Muscle layer of colon (tissue), 2 donors: ENCODE results near the gene COBLL1.

Source experiments
- H3K27ac ChIP-seq: one replicate; pipeline ENCODE4 v1.7.0; 2013; ENCODE audit warnings: low read depth, mild to moderate bottlenecking, low read length, moderate library complexity
- H3K27me3 ChIP-seq, 2 donors: one replicate each; pipeline ENCODE4 v1.7.0; 2013; ENCODE audit warnings: low read length in 2 of 2, mild to moderate bottlenecking in 2 of 2; ENCODE audit not compliant: insufficient read depth in 2 of 2, control insufficient read depth in 1 of 2
- H3K36me3 ChIP-seq: one replicate; pipeline ENCODE4 v1.7.0; 2013; ENCODE audit warnings: mild to moderate bottlenecking, low read length; ENCODE audit not compliant: insufficient read depth
- H3K4me1 ChIP-seq: one replicate; pipeline ENCODE4 v1.7.0; 2013; ENCODE audit warnings: mild to moderate bottlenecking, low read length; ENCODE audit not compliant: insufficient read depth
- H3K4me3 ChIP-seq, 2 donors: one replicate each; pipeline ENCODE4 v1.7.0; 2013; ENCODE audit warnings: low read length in 2 of 2, low read depth in 1 of 2, mild to moderate bottlenecking in 1 of 2, moderate library complexity in 1 of 2
- H3K9ac ChIP-seq: one replicate; pipeline ENCODE4 v1.7.0; 2013; ENCODE audit warnings: low read length
- H3K9me3 ChIP-seq: one replicate; pipeline ENCODE4 v1.7.0; 2013; ENCODE audit warnings: mild to moderate bottlenecking, low read length
- donor health status: abdominal sarcoma.
- donor health status: Adenocarcinoma of cecum.

The COBLL1 gene

GRCh38 chr2:164816046-164816445 lies 25.6 kb downstream of the COBLL1 start:
- H3K9me3 ChIP-seq: no peaks in the 10 kb centered on the region
- H3K4me1 ChIP-seq: peaks cover 10% of the 10 kb centered on the region
- H3K27ac ChIP-seq: no peak overlapping the region
- H3K36me3 ChIP-seq: no peaks in the 10 kb centered on the region
- no peak overlapping the region for H3K4me3 ChIP-seq
- H3K27me3 ChIP-seq: no peaks in the 10 kb centered on the region
- H3K9ac ChIP-seq: no peak overlapping the region

DNA sequence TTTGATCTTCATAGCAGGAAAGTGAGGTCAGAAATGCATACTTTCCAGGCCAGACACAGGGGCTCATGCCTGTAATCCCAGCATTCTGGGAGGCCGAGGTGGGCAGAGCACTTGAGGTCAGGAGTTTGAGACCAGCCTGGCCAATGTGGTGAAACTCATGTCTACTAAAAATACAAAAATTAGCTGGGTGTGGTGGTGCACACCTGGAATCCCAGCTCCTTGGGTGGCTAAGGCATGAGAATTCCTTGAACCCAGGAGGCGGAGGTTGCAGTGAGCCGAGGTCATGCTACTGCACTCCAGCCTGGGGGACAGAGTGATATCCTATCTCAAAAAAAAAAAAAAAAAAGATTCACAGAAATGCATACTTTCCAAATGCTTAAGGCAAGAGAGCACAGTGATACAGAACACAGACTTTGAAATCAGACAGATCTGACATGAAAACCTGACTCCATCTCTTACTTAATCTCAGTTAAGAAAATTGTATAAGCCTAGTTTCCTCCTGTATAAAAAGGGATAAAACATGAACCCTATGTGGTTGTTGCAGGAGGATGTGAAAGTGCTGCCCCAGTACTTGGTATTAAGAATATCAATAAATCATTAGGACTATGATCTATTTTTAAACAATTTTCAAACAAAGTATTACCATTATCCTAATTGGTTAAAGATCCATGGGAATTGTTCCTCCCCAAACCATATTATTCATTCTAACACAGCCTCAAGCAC lies 26.4 kb downstream of the COBLL1 start:
- Histone ChIP-seq H3K27ac (no peak overlapping the region), H3K27me3 (no peaks in the 10 kb centered on the region), H3K4me3 (no peak overlapping the region), H3K9ac (no peak overlapping the region), H3K4me1 (peaks cover 16% of the 10 kb centered on the region), H3K9me3 (no peaks in the 10 kb centered on the region), H3K36me3 (no peaks in the 10 kb centered on the region)

- H3K4me3 ChIP-seq: no peak overlapping the region
- no peak overlapping the region for H3K9ac ChIP-seq
- H3K4me1 ChIP-seq: peaks cover 16% of the 10 kb centered on the region
- H3K27me3 ChIP-seq: no peaks in the 10 kb centered on the region
- no peak overlapping the region for H3K27ac ChIP-seq
- no peaks in the 10 kb centered on the region for H3K9me3 ChIP-seq
- H3K36me3 ChIP-seq: no peaks in the 10 kb centered on the region
Measured at GRCh38 chr2:164813535-164813934, 28.1 kb downstream of the COBLL1 start.

GRCh38 chr2:164812378-164812777 lies 29.2 kb downstream of the COBLL1 start:
- Histone ChIP-seq H3K4me1 (peaks cover 20% of the 10 kb centered on the region), H3K9me3 (no peaks in the 10 kb centered on the region), H3K36me3 (no peaks in the 10 kb centered on the region), H3K4me3 (no peak overlapping the region), H3K27ac (no peak overlapping the region), H3K27me3 (no peaks in the 10 kb centered on the region), H3K9ac (no peak overlapping the region)

DNA sequence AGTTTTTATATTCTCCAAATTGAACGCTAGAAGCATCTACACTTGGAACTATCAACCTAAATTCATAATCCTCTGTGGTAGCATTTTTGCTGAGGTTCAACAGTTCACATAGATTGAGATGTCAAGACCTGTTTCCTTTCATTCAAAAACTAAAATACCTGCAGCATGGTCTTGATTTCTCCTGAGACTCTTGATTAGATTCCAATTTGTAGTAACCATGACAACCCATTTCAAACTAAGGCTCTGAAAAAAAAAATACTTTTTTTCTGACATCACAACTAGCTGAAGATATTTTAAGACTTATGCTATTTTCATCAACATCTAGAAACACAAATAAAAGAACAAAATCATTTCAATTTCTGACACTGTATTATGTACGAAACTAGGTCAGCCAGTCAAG lies 29.8 kb downstream of the COBLL1 start:
- Histone ChIP-seq H3K27me3 (no peaks in the 10 kb centered on the region), H3K4me1 (peaks cover 20% of the 10 kb centered on the region), H3K9ac (no peak overlapping the region), H3K36me3 (no peaks in the 10 kb centered on the region), H3K4me3 (no peak overlapping the region), H3K9me3 (no peaks in the 10 kb centered on the region), H3K27ac (no peak overlapping the region)

DNA sequence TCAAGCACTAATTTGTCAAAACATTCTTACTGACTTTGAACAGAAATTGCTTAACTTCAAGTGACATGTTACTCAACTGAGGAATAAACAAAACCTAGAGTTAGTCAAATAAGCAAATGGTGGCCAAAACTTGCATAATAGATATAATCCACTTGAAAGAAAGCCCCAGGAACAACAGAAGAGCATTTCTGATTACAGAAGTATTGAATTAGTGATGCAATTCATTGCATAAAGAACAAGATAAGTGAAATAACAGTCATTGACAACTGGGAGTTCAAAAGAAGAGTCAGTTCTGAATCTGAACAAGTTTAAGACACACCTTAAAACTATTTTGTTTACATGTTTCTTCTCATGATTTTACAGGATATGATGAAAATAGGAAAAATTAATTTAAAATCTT lies 30.8 kb downstream of the COBLL1 start:
- Histone ChIP-seq H3K9me3 (no peaks in the 10 kb centered on the region), H3K27ac (no peak overlapping the region), H3K36me3 (no peaks in the 10 kb centered on the region), H3K4me1 (peaks cover 20% of the 10 kb centered on the region), H3K4me3 (no peak overlapping the region), H3K27me3 (no peaks in the 10 kb centered on the region), H3K9ac (no peak overlapping the region)

DNA sequence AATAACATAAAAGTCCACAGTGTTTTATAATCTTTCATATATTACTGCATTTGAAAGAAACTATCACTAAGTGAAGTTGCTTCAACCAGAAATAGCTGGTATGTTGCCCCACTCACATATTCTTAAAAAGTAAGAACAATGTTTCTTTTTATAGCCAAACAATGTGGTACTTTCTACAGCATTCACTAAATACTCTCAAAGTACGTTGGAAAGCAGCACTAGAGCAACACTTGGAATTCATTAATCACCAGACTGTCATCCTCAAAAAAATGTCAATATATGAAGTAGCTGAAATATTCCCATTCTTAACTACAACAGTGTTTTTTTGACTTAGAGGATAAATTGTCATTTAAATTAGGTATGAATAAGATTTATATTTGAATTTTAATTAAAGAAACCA lies 32.8 kb downstream of the COBLL1 start:
- Histone ChIP-seq H3K9ac (no peak overlapping the region), H3K27ac (no peak overlapping the region), H3K4me1 (peaks cover 20% of the 10 kb centered on the region), H3K27me3 (no peaks in the 10 kb centered on the region), H3K4me3 (no peak overlapping the region), H3K9me3 (no peaks in the 10 kb centered on the region), H3K36me3 (no peaks in the 10 kb centered on the region)

- Histone ChIP-seq H3K27ac (no peak overlapping the region), H3K4me1 (peaks cover 4% of the 10 kb centered on the region), H3K4me3 (no peak overlapping the region)
Measured at GRCh38 chr2:164803776-164804466, 37.7 kb downstream of the COBLL1 start.

GRCh38 chr2:164802095-164802707 lies 39.4 kb downstream of the COBLL1 start:
- Histone ChIP-seq H3K4me1 (no peaks in the 10 kb centered on the region), H3K9ac (no peak overlapping the region), H3K4me3 (no peak overlapping the region), H3K9me3 (no peaks in the 10 kb centered on the region), H3K27me3 (no peaks in the 10 kb centered on the region), H3K36me3 (no peaks in the 10 kb centered on the region), H3K27ac (no peak overlapping the region)

More at GRCh38 chr2:164803776-164804466, 37.7 kb downstream of the COBLL1 start:
- H3K27me3 ChIP-seq: no peaks in the 10 kb centered on the region
- H3K36me3 ChIP-seq: no peaks in the 10 kb centered on the region
- H3K9ac ChIP-seq: no peak overlapping the region
- no peaks in the 10 kb centered on the region for H3K9me3 ChIP-seq

DNA sequence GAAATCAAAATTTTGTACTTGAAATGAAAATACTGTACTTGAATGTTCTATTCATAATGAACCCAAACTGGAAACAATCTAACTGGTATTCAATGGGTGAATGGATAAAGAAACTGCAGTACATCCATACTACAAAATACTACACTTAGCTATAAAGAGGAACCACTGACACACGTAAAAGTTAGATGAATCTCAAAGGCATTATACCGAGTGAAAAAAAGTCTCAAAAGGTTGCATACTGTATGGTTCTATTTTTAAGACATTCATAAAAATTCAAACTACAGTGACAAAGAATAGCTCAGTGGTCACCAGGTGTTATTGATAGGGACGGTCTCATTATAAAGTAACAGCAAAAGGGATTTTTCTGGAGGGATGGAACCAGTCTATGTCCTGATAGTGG lies 41.1 kb downstream of the COBLL1 start:
- Histone ChIP-seq H3K9ac (no peak overlapping the region), H3K4me1 (no peaks in the 10 kb centered on the region), H3K27ac (no peak overlapping the region), H3K9me3 (no peaks in the 10 kb centered on the region), H3K27me3 (no peaks in the 10 kb centered on the region), H3K4me3 (no peak overlapping the region), H3K36me3 (no peaks in the 10 kb centered on the region)

- H3K9me3 ChIP-seq: no peaks in the 10 kb centered on the region
- no peak overlapping the region for H3K4me3 ChIP-seq
- H3K9ac ChIP-seq: no peak overlapping the region
- H3K27ac ChIP-seq: no peak overlapping the region
- H3K27me3 ChIP-seq: no peaks in the 10 kb centered on the region
- H3K36me3 ChIP-seq: no peaks in the 10 kb centered on the region
- peaks cover 11% of the 10 kb centered on the region for H3K4me1 ChIP-seq
Measured at GRCh38 chr2:164797627-164798026, 44.0 kb downstream of the COBLL1 start.
